ENCODE data around the gene PIEZO2.

PIEZO2 gene

GRCh38 chr18:11024928-11025669 is 124.3 kb downstream of the PIEZO2 start:
- DNase-seq (ENCODE audit: low read depth): no peak

GRCh38 chr18:11021477-11021876 is 127.9 kb downstream of the PIEZO2 start:
- no peak for DNase-seq (ENCODE audit: low read depth)

- DNase-seq (ENCODE audit: low read depth): no peak
Measured at GRCh38 chr18:11020877-11021414, 128.4 kb downstream of the PIEZO2 start.

DNA sequence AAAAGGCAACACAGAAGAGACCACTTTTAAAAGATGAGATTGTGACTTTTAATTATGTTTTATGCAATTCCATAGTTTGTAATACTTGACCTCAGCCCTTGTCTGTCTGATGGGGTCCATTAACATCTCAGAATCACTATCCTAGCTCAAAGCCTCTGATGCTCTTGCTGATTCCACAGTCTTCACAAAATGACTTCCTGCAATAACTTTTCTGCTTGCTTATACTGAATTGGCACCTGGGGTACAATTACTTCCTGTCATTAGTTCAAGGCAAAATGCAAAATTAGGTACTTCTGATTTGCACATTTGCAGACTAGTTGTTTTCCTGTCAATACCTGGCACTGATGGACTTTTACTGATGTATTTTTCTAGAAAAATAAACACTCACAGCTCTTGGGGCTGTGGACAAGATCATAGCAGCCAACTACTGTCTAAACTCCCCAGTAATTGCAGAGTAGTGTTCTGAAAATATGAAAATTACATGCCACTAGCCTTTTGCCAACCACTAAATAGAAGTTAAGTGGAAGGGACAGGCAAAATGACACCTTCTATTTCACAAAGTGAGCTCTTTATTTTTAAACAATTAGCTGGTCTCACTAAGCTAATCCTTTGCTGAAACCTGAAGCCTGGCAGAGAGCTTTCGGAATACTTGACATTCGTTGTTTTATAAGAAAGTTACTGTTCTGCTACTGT is 129.1 kb downstream of the PIEZO2 start:
- no peak for DNase-seq (ENCODE audit: low read depth)

GRCh38 chr18:11019295-11020105 is 129.9 kb downstream of the PIEZO2 start:
- no peak for DNase-seq (ENCODE audit: low read depth)

DNA sequence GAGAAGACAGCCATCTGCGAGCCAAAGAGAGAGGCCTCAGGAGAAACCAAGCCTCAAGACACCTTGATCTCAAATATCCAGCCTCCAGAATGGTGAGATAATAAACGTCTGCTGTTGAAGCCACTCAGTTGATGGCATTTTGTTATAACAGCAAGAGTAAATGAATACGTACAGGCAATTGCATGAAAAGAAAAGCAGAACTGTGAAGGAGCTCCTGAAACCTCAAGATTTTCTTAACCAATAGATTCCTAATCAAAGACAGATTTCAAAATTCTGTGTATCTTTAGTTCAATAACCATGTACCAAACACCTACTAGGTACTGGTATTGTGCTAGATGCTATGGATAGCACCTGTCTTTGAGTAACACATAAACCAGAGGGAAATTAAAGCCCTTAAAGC is 139.5 kb downstream of the PIEZO2 start:
- no peak for DNase-seq (ENCODE audit: low read depth)

DNA sequence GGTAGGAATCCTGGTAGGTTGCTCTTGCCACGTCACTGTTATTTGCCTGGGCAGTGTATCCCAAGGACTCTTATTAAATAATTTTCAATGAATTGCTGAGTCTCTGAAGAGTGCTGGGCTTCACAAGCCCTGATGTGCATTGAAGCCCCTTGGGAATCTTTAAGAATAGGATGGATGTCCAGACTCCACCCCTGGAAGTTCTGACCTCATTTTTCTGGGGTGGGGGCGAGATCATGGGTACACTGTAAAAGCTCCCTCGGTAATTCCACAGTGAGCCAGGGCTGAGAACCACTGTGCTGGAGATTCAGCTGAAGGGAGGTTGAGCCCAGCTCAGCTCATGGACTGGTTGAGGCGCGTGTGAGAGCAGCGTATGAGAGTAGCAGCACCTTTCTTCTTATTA is 140.2 kb downstream of the PIEZO2 start:
- no peak for DNase-seq (ENCODE audit: low read depth)

- DNase-seq (ENCODE audit: low read depth): no peak
Measured at GRCh38 chr18:11008505-11008904, 140.9 kb downstream of the PIEZO2 start.

DNA sequence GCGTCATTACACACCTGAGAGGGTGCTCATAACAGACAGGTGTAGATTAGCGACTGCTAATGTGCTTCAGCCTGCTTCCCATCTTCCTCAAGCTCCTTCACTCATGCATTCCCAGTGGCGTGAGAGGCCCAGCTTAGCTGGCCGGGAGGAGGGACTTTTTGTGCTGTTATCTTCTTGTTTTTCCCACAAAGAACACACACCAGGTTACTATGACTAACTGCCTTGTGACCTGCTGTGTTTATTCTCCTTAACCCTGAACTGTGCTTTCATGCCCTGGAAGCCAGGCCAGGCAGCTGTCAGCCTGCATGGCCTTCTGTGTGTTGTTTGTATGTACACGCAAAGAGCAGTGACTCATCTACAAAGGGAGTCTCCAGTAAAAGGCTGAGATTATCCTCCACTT is 143.8 kb downstream of the PIEZO2 start:
- no peak for DNase-seq (ENCODE audit: low read depth)

DNA sequence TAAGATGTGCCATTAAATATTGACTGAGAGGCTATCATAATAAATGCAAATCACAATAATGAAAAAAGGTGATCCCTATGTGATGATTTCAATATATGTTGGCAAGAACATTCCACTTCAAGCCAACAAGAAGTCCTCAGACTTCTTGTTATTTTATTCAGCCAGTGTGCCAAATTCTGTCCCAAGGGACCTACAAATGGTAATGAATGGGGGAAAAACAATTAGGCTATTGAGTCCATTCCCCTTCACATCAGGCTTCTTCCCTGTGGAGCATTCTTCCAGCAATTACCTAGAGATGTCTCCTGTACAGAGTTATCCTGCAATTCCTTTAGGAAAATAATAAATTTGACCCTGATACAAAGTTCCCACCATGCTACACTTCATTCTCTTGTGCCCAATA is 144.4 kb downstream of the PIEZO2 start:
- no peak for DNase-seq (ENCODE audit: low read depth)

DNA sequence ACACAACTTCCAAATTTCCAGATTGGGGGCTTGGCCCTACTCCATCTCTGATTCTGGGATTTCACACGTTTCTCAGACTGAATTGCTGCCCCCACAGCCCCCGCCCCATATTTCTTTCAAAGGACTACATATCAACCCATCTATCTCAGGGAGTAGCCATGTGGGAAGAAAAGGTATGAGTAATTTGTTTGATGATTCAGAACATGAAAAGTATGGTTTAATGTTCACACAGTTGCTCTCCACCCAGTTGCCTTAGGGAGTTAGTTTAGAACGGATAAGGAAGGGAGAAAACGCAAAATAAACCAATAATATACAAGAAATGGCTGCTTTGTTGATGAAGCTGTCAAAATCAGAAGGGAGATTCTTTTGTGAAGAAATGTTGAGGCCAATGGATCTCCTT is 145.1 kb downstream of the PIEZO2 start:
- no peak for DNase-seq (ENCODE audit: low read depth)

DNA sequence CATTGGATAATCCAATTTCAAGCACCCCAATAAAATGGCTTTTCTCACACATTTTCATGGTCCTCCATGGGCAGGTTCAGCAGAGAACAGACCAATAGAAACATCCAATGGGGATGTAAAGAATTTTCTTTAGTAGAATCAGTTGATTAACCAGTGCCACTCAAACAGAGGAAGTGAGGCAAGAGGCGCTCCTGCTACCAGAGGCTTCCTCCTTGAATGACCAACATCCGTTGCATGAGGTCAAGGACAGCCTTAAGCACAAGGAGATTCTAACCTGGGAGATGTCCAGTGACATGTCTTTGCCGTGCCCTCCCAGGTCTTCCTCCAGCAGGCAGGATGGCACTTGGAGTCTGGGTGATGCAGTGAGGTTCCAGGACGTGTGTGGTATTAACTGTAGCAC is 146.6 kb downstream of the PIEZO2 start:
- no peak for DNase-seq (ENCODE audit: low read depth)

DNA sequence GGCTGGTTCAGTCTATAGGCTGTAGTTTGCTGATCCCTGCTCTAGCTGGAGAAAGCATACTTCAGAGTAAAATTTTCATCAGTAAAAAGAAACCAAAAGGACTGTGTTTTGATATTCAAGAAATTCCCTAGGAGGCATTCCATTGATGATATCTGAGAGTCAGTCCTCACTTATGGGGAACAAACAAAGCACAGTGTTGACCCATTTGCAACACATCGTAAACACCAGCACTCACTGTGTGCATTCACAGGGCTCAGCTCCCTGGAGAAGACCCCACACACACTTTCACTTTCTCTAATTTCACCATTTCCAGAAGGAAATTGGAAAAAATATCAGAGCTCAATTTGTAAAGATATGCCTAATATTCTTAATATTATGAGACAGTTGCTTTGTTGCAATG is 147.1 kb downstream of the PIEZO2 start:
- DNase-seq (ENCODE audit: low read depth): no peak

DNA sequence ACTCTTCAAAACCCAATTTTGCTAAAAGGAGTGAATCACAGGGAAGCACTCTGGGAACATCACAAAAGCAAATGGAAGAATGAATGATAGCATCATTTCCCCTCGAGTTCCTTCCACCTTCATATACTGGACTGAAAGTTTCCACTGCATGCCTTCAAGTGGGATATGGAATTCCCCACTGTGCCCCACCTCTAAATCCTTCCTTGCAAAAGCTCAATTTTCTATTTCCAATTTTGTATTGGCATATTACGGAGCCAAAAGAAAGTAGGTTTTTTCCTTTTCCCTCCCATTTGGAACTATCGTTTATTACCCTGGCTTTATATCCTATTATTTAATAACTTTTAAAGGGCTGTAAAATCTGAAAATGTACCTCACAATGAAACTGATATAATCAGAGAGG is 149.3 kb downstream of the PIEZO2 start:
- no peak for DNase-seq (ENCODE audit: low read depth)

- no peak for DNase-seq (ENCODE audit: low read depth)
Measured at GRCh38 chr18:10997885-10998284, 151.5 kb downstream of the PIEZO2 start.

- no peak for DNase-seq (ENCODE audit: low read depth)
Measured at GRCh38 chr18:10995550-10995949, 153.8 kb downstream of the PIEZO2 start.

- DNase-seq (ENCODE audit: low read depth): no peak
Measured at GRCh38 chr18:10989486-10989885, 159.9 kb downstream of the PIEZO2 start.

DNA sequence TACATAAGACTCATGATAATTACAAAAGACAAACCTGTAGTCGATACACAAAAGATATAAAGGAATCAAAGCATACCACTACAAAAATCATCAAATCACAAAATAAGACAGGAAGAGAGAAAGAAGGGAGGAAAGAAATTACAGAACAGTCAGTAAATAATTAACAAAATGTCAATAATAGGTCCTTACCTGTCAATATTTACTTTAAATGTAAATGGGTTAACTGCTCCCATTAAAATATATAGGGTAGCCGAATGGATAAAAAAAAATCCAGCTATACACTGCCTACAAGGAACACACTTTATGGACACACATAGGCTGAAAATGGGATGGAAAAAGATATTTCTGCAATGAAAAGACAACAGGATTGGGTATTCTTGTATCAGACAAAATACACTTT is 163.7 kb downstream of the PIEZO2 start:
- no peak for DNase-seq (ENCODE audit: low read depth)

GRCh38 chr18:10979411-10979810 is 170.0 kb downstream of the PIEZO2 start:
- no peak for DNase-seq (ENCODE audit: low read depth)

- DNase-seq (ENCODE audit: low read depth): no peak
Measured at GRCh38 chr18:10977042-10977441, 172.3 kb downstream of the PIEZO2 start.

DNA sequence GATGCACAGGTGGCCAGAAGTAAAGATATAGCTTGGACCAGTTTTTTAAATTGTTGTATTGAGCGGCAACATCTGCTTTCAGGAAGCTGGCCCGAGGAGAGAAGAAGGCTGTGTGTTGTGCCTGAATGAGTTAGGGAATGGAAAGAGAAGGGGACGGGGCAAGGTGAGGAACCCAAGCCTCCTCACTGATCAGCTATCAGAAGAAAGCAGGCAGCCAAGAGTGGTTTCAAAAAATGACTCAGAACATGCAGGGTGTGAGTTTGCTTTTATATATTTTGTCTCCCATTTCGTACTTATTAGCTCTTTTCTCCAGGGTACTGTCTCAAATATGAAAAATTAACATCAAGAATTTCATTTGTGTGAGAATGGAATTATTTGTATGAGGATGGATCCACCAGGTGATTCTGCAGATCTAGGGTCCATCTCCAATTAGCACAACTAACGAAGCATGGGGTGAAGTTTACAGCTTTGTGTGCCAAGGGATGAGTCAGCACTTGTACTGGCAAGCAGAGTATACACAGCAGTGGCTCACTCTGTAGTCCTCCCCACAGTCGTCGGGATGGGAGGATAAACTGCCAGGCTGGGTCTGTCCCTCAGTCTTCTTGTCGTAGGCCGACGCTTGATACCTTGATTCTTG is 175.7 kb downstream of the PIEZO2 start:
- DNase-seq (ENCODE audit: low read depth): no peak

- no peak for DNase-seq (ENCODE audit: low read depth)
Measured at GRCh38 chr18:10971717-10972116, 177.7 kb downstream of the PIEZO2 start.

Measured in stimulated activated CD8-positive, alpha-beta memory T cell treated with anti-CD3 and anti-CD28 coated beads, Interleukin-12 subunit alpha, Interleukin-12 subunit beta, amount 100 ng/mL, for 4 hours (primary cell).